Measurements from ENCODE around the gene SEMA4A.
A peak's percentile ranks its signal among the peaks of the same experiment; 100 is the strongest.

SEMA4A gene

DNA sequence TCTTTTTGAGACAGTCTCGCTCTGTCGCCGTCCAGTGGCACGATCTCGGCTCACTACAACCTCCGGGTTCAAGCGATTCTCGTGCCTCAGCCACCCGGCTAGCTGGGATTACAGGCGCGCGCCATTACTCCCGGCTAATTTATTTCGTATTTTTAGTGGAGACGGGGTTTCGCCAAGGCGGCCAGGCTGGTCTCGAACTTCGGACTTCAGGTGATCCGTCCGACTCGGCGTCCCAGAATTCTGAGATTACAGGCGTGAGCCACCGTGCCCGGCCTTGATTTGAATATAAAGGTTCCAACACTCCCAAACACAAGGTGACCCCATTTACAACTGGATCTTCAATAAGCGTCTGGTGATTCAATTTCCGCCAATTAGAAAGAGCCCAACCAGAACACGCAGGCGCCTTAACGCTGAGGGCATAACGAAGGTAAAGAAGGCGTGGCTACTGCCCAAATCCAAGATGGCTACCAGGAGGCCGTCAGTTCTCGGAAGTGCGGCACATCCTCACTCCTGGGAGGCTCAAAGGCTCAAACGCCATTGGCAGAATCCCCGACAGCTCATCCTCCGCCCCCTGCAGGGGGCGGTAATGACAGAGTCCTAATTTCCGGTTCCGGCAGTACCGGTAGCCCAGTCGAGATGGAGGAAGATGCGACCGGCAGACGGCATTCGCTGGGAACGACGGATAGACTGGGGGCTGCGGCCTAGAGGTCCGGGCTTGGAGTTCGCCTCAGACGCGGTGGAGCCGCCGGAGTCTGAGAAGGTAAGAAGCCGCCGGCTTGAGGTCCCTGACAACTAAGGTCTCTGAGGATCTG, 40.3 kb downstream of the SEMA4A start, which contains the start of gene SLC25A44:
TSS of gene SLC25A44 (plus strand) at position 617 of the 812 bp plus-strand sequence. CDS start 5,744 bp downstream, outside the sequence.
- peaks cover 39% of the 10 kb centered on the region for H3K4me1 ChIP-seq (ENCODE audit: insufficient read depth, low read length, poor library complexity, severe bottlenecking)

DNA sequence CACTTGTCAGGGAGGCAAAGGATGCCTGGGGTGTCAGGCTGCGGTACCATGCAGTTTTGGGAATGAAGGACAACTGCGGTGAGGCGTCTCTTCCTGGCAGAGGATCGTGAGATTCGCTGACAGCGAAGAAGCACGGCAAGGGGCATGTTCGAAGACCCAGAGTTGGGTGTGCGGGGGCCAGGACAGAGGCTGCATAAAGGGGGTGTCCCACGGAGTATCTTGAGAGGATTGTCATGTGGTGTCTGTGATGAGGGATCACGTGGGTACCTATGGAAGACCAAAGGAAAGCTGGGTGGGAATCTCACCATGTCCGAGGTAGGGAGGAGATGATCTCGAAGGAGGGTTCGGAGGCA, 40.9 kb downstream of the SEMA4A start:
- H3K79me2 ChIP-seq (ENCODE audit: insufficient read depth, low read length): peaks cover 59% of the 10 kb centered on the region
- peak overlapping the region; percentile 2; the same call in 1 of the 2 replicates for H2AFZ ChIP-seq (ENCODE audit: low read length)

More for the DNA sequence above, 40.3 kb downstream of the SEMA4A start, which contains the start of gene SLC25A44:
- H3K79me2 ChIP-seq (ENCODE audit: insufficient read depth, low read length): peaks cover 53% of the 10 kb centered on the region
- H2AFZ ChIP-seq (ENCODE audit: low read length): peak within 1 kb of the TSS; percentile 87
- TF ChIP-seq CTCF (conservative IDR thresholded peaks at IDR 0.05; ENCODE audit: low read length) (peak; percentile 42), EZH2phosphoT487 (IDR thresholded peaks at IDR 0.05; ENCODE audit: borderline replicate concordance) (no peak)
- no peaks in the 10 kb centered on the region for H3K27me3 ChIP-seq (ENCODE audit: insufficient read depth, low read length, poor library complexity, severe bottlenecking)
- peaks cover 11% of the 10 kb centered on the region for H4K20me1 ChIP-seq (ENCODE audit: insufficient read depth, low read length, poor library complexity, severe bottlenecking)
- no peaks in the 10 kb centered on the region for H3K36me3 ChIP-seq (ENCODE audit: insufficient read depth, low read length)
- H3F3A ChIP-seq (ENCODE audit: low read depth): no peaks in the 10 kb centered on the region
- H3K9me3 ChIP-seq (ENCODE audit: insufficient read depth, low read depth, low read length): no peaks in the 10 kb centered on the region
- H3K4me2 ChIP-seq (ENCODE audit: low read depth, low read length, poor library complexity, severe bottlenecking): peak within 1 kb of the TSS; percentile 100
- H3K4me3 ChIP-seq (ENCODE audit: low read length, poor library complexity, severe bottlenecking): peak within 1 kb of the TSS; percentile 92
- H3K9ac ChIP-seq (ENCODE audit: low read depth, low read length, poor library complexity, severe bottlenecking): peak within 1 kb of the TSS; percentile 93
- no peaks in the 10 kb centered on the region for H3K9me2 ChIP-seq (replicated peaks; ENCODE audit: low read depth, low read length)

GRCh38 chr1:156195853-156196252, 42.5 kb downstream of the SEMA4A start:
- H3K4me3 ChIP-seq (ENCODE audit: low read length, poor library complexity, severe bottlenecking): peak overlapping the region; percentile 44

More for the DNA sequence above, 40.9 kb downstream of the SEMA4A start:
- peak overlapping the region; percentile 92 for H3K4me3 ChIP-seq (ENCODE audit: low read length, poor library complexity, severe bottlenecking)
- peak overlapping the region; percentile 83 for H3K9ac ChIP-seq (ENCODE audit: low read depth, low read length, poor library complexity, severe bottlenecking)
- TF ChIP-seq CTCF (conservative IDR thresholded peaks at IDR 0.05; ENCODE audit: low read length) (no peak), EZH2phosphoT487 (IDR thresholded peaks at IDR 0.05; ENCODE audit: borderline replicate concordance) (no peak)
- H3K9me3 ChIP-seq (ENCODE audit: insufficient read depth, low read depth, low read length): no peaks in the 10 kb centered on the region
- H3K4me2 ChIP-seq (ENCODE audit: low read depth, low read length, poor library complexity, severe bottlenecking): peak overlapping the region; percentile 96
- peaks cover 45% of the 10 kb centered on the region for H3K4me1 ChIP-seq (ENCODE audit: insufficient read depth, low read length, poor library complexity, severe bottlenecking)
- H4K20me1 ChIP-seq (ENCODE audit: insufficient read depth, low read length, poor library complexity, severe bottlenecking): peaks cover 11% of the 10 kb centered on the region
- no peaks in the 10 kb centered on the region for H3K36me3 ChIP-seq (ENCODE audit: insufficient read depth, low read length)
- no peaks in the 10 kb centered on the region for H3F3A ChIP-seq (ENCODE audit: low read depth)
- H3K9me2 ChIP-seq (replicated peaks; ENCODE audit: low read depth, low read length): no peaks in the 10 kb centered on the region
- H3K27me3 ChIP-seq (ENCODE audit: insufficient read depth, low read length, poor library complexity, severe bottlenecking): no peaks in the 10 kb centered on the region

More at GRCh38 chr1:156195853-156196252, 42.5 kb downstream of the SEMA4A start:
- peak overlapping the region; percentile 96 for H3K4me2 ChIP-seq (ENCODE audit: low read depth, low read length, poor library complexity, severe bottlenecking)
- H2AFZ ChIP-seq (ENCODE audit: low read length): no peak overlapping the region
- peak overlapping the region; percentile 44 for H3K9ac ChIP-seq (ENCODE audit: low read depth, low read length, poor library complexity, severe bottlenecking)
- no peaks in the 10 kb centered on the region for H3K9me3 ChIP-seq (ENCODE audit: insufficient read depth, low read depth, low read length)
- H3K79me2 ChIP-seq (ENCODE audit: insufficient read depth, low read length): peaks cover 72% of the 10 kb centered on the region
- no peaks in the 10 kb centered on the region for H3K27me3 ChIP-seq (ENCODE audit: insufficient read depth, low read length, poor library complexity, severe bottlenecking)
- peaks cover 14% of the 10 kb centered on the region for H4K20me1 ChIP-seq (ENCODE audit: insufficient read depth, low read length, poor library complexity, severe bottlenecking)
- peaks cover 55% of the 10 kb centered on the region for H3K4me1 ChIP-seq (ENCODE audit: insufficient read depth, low read length, poor library complexity, severe bottlenecking)
- H3F3A ChIP-seq (ENCODE audit: low read depth): no peaks in the 10 kb centered on the region
- H3K36me3 ChIP-seq (ENCODE audit: insufficient read depth, low read length): peaks cover 7% of the 10 kb centered on the region; the same call in 1 of the 2 replicates
- TF ChIP-seq CTCF (conservative IDR thresholded peaks at IDR 0.05; ENCODE audit: low read length) (no peak), EZH2phosphoT487 (IDR thresholded peaks at IDR 0.05; ENCODE audit: borderline replicate concordance) (no peak)
- no peaks in the 10 kb centered on the region for H3K9me2 ChIP-seq (replicated peaks; ENCODE audit: low read depth, low read length)

All from Loucy (cell line).